HG03342 (cell line): ENCODE data around the gene KCNE2.
"Not testable (repeated sequence)": the region's sequence is repeated elsewhere in the genome, so short reads cannot be mapped to it uniquely, and the experiment has no call there.

Experiments
- ATAC-seq: cut with Tn5 transposase; IDR thresholded peaks from one replicate; pipeline ENCODE4 v1.9.1; 2021; ENCODE audit warnings: mild to moderate bottlenecking, moderate library complexity; ENCODE audit not compliant: unreplicated experiment

Gene KCNE2

DNA sequence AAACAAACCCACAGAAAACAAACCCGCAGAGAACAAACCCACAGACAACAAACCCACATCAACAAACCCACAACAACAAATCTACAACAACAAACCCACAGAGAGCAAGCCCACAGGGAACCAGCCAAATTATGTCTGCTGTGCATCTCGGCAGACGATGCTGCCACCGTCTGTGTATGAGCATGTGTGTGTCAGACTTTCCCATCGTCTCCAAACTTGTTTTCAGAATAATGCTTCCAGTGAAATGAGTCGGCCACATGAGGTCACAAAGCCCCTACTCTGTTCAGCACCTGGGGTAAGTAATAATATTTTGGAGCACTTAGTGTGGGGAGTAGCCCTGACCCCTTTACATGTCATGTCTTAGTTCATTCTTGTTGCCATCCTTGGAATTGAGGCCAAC is 42.3 kb downstream of the KCNE2 start:
- ATAC-seq: not testable (repeated sequence)

DNA sequence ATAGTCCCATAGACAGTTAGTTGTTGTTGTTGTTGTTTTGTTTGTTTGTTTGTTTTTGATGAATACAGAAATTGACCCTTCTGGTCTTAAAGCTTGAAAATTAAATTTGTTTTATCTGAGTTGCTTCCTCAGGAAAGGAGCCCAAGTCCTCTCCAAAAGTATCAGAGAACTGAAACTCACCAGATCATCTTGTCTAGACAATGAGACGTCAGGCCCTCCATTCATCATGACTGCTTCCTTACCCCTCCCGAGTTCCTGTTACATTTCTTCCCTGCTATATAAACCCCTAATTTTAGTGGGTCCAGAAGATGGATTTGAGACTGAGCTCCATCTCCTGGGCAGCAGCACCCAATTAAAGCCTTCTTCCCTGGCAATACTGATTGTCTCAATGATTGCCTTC is 42.9 kb downstream of the KCNE2 start:
- ATAC-seq: not testable (repeated sequence)

DNA sequence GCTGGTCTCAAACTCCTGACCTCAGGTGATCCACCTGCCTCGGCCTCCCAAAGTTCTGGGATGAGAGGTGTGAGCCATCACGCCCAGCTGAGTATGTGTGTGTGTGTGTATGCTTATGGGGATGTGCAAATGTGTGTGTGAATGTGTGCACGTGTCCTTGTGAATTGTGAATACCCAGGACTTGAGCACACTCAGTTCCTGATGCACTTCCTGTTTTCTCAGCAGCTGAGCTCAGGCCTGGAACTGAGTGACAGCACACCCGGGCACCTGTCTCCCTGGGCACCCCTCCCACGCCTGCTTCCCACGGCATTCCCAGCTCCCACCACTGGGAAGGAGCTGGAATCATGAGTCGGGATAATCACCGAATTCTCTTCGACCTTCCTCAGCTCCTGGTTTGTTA is 43.5 kb downstream of the KCNE2 start:
- ATAC-seq: not testable (repeated sequence)

DNA sequence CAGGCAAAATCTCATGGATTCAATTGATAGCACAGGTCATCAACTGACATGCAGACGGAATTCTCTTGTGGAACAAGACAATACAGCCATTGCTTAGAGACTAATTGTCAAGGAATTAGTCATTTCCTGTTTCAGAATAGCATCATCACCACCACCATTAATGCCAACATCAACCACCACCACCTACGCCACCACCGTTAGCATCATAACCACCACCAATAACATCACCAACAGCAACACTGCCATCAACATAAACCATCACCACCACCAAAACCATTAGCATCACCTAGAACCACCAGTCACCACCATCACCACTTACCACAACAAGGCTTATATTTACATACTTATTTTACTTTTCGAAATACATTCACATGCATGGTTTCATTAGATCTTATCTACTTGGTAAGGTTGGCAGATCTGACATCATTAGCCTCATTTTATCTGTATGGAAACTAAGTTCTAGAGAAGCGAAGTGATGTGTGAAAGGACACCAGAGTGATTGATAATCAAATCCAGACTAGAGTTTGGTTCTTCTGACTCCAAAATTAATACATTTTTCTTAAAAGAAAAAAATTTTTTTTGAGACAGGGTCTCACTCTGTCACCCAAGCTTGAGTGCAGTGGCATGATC is 53.8 kb downstream of the KCNE2 start:
- ATAC-seq: not testable (repeated sequence)
